ENCODE results near the gene ING4.

Gene ING4

DNA sequence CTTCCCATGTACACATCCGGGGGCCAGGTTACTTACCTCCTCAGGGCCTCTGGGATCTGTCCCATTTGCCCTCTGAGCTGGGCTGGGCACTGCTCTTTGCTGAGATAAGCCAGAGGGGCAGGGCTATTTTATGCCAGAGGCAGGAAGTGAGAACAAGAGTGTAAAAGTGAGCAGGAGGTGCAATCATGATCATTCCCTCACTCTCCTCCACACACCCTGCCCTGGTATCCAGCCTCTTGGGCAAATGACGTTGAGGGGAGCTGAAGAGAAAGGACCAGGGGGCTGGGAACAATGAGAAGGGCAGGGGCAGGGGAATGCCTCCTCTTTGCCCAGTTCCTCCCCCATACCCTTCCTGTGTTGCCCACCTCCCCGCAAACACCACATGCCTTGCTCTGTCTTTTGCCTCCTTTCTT lies 31.4 kb downstream of the ING4 start:
- H3K36me3 ChIP-seq (ENCODE audit: control insufficient read depth, insufficient read depth, low read length), result no peaks in the 10 kb centered on the region
- DNase-seq (ENCODE audit: extremely low read depth, insufficient read length), result peak; percentile 29
- H3K27me3 ChIP-seq (replicated peaks; ENCODE audit: control insufficient read depth, insufficient read depth, low read length), result no peaks in the 10 kb centered on the region
- H3K4me3 ChIP-seq (replicated peaks; ENCODE audit: low read depth, low read length), result peak overlapping the region; percentile 66
- TF ChIP-seq, protein P1, sequence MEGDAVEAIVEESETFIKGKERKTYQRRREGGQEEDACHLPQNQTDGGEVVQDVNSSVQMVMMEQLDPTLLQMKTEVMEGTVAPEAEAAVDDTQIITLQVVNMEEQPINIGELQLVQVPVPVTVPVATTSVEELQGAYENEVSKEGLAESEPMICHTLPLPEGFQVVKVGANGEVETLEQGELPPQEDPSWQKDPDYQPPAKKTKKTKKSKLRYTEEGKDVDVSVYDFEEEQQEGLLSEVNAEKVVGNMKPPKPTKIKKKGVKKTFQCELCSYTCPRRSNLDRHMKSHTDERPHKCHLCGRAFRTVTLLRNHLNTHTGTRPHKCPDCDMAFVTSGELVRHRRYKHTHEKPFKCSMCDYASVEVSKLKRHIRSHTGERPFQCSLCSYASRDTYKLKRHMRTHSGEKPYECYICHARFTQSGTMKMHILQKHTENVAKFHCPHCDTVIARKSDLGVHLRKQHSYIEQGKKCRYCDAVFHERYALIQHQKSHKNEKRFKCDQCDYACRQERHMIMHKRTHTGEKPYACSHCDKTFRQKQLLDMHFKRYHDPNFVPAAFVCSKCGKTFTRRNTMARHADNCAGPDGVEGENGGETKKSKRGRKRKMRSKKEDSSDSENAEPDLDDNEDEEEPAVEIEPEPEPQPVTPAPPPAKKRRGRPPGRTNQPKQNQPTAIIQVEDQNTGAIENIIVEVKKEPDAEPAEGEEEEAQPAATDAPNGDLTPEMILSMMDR (IDR thresholded peaks at IDR 0.05; ENCODE audit: insufficient read depth, low read length, poor library complexity, severe bottlenecking), result no peak

DNA sequence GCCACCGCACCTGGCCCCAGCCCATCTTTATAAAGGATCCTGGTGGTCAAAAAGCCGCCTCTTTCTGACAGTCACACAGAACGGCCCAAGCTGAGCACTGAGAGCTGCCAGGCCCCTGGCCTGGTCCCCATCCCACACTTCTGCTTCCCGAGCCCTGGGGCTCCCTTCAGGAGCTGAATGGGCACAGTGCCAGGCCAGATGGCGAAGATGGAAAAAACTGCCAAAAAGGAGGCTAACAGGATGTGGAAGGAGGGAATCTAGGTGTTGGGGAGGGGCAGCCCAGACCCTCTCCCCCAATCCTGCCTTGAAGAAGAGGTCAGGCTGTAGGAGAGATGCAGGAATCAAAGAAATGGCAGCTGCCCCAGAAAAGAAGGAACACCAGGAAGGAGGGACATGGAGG lies 32.2 kb downstream of the ING4 start:
- DNase-seq (ENCODE audit: extremely low read depth, insufficient read length), result no peak
- TF ChIP-seq, protein P1 (IDR thresholded peaks at IDR 0.05; ENCODE audit: insufficient read depth, low read length, poor library complexity, severe bottlenecking), result no peak
- no peaks in the 10 kb centered on the region for H3K27me3 ChIP-seq (replicated peaks; ENCODE audit: control insufficient read depth, insufficient read depth, low read length)
- H3K36me3 ChIP-seq (ENCODE audit: control insufficient read depth, insufficient read depth, low read length), result no peaks in the 10 kb centered on the region; the same call in 1 of the 2 replicates
- H3K4me3 ChIP-seq (replicated peaks; ENCODE audit: low read depth, low read length), result peak overlapping the region; percentile 66

DNA sequence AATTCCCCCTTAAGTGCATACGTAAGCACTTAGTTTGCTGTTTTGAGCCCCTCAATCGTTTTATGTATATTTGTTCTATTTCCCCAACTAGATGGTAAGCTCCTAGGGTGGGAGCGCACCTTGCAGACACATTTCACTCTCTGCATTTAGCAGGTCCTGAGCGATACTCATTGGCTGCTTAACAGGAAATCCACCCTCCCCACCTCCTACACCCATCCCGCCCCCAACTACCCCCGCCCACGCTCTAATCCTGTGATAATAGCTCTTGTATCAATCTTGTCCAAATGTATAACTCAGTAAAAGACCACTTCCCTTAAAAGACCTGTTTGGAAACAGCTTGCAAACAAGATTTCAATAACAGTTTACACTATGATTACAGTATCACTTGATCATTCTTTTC lies 35.3 kb downstream of the ING4 start:
- H3K4me3 ChIP-seq (replicated peaks; ENCODE audit: low read depth, low read length), result peak overlapping the region; percentile 39

DNA sequence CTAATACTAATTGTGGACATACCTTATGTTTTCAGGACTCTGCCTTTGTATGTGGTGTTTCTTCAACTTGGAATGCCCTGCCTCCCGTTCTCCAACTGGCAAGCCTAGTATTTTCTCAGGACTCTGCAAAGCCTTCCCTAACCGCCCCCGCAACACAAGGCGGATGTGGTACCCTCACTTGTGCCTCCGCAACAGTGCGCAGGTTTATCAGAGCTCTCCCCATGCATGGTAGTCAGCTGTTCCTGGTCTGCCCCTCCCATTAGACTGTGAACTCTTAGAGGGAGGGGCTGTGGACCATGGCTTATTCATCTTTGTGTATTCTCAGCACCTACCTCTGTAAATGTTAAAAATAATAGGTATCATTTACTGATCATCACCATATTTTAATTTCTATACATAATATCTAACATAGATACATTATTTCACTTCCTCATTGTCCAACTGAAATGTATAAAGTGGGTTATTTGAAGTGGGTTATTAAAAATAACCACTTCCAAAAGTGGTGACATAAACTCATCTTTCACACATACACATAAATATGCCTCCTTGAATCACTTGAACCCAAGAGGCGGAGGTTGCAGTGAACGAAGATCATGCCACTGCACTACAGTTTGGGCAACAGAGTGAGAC lies 36.1 kb downstream of the ING4 start:
- DNase-seq (ENCODE audit: extremely low read depth, insufficient read length), result no peak
- TF ChIP-seq, protein P1 (IDR thresholded peaks at IDR 0.05; ENCODE audit: insufficient read depth, low read length, poor library complexity, severe bottlenecking), result no peak
- no peaks in the 10 kb centered on the region for H3K27me3 ChIP-seq (replicated peaks; ENCODE audit: control insufficient read depth, insufficient read depth, low read length)
- H3K36me3 ChIP-seq (ENCODE audit: control insufficient read depth, insufficient read depth, low read length), result peaks cover 2% of the 10 kb centered on the region
- H3K4me3 ChIP-seq (replicated peaks; ENCODE audit: low read depth, low read length), result no peak overlapping the region

More for the DNA sequence above, 35.3 kb downstream of the ING4 start:
- Histone ChIP-seq H3K36me3 (ENCODE audit: control insufficient read depth, insufficient read depth, low read length) (peaks cover 2% of the 10 kb centered on the region), H3K27me3 (replicated peaks; ENCODE audit: control insufficient read depth, insufficient read depth, low read length) (no peaks in the 10 kb centered on the region)
- no peak for DNase-seq (ENCODE audit: extremely low read depth, insufficient read length)
- TF ChIP-seq, protein P1 (IDR thresholded peaks at IDR 0.05; ENCODE audit: insufficient read depth, low read length, poor library complexity, severe bottlenecking), result no peak

DNA sequence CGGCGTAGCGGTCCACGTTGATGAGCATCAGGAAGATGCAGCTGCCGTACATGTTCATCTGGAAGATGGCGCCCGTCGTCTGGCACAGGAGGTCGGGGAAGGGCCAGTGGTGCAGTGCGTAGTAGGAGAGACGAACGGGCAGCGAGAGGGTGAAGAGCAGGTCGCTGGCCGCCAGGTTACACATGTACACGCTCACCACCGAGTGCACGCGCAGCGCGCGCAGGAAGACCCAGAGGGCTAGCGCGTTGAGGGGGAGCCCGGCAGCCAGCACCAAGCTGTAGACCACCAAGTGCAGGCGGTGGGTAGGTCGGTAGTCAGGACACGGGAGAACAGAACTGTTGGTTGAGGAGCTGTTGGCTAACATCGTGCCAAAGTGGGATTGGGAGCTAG lies 42.0 kb downstream of the ING4 start:
- Histone ChIP-seq H3K36me3 (ENCODE audit: control insufficient read depth, insufficient read depth, low read length) (peaks cover 16% of the 10 kb centered on the region), H3K27me3 (replicated peaks; ENCODE audit: control insufficient read depth, insufficient read depth, low read length) (no peaks in the 10 kb centered on the region), H3K4me3 (replicated peaks; ENCODE audit: low read depth, low read length) (peak overlapping the region; percentile 27)
- no peak for DNase-seq (ENCODE audit: extremely low read depth, insufficient read length)
- TF ChIP-seq, protein P1 (IDR thresholded peaks at IDR 0.05; ENCODE audit: insufficient read depth, low read length, poor library complexity, severe bottlenecking), result no peak
